ENCODE results near the gene PKNOX2.
A peak's percentile ranks its signal among the peaks of the same experiment; 100 is the strongest.

Gene PKNOX2

GRCh38 chr11:125164422-125165110 is at the start of gene PKNOX2:
PKNOX2 (plus strand) TSS chr11:125164751; CDS start chr11:125351306, 186,555 bp downstream.
- DNase-seq (ENCODE audit: low read depth), result peak; percentile 33

- DNase-seq (ENCODE audit: low read depth), result no peak
Observed at GRCh38 chr11:125117429-125117828, 47.1 kb upstream of the PKNOX2 start.

- DNase-seq (ENCODE audit: low read depth), result no peak
Observed at GRCh38 chr11:125123194-125123946, 41.2 kb upstream of the PKNOX2 start.

GRCh38 chr11:125123947-125124617 is 40.5 kb upstream of the PKNOX2 start:
- DNase-seq (ENCODE audit: low read depth), result peak; percentile 80

GRCh38 chr11:125124618-125124992 is 39.9 kb upstream of the PKNOX2 start:
- DNase-seq (ENCODE audit: low read depth), result no peak

- DNase-seq (ENCODE audit: low read depth), result peak; percentile 66
Observed at GRCh38 chr11:125128450-125128849, 36.1 kb upstream of the PKNOX2 start.

- DNase-seq (ENCODE audit: low read depth), result no peak
Observed at GRCh38 chr11:125129316-125129993, 35.1 kb upstream of the PKNOX2 start.

GRCh38 chr11:125132071-125132470 is 32.5 kb upstream of the PKNOX2 start:
- peak; percentile 7 for DNase-seq (ENCODE audit: low read depth)

- DNase-seq (ENCODE audit: low read depth), result no peak
Observed at GRCh38 chr11:125132596-125132995, 32.0 kb upstream of the PKNOX2 start.

- DNase-seq (ENCODE audit: low read depth), result no peak
Observed at GRCh38 chr11:125136001-125136400, 28.6 kb upstream of the PKNOX2 start.

GRCh38 chr11:125138966-125139365 is 25.6 kb upstream of the PKNOX2 start:
- DNase-seq (ENCODE audit: low read depth), result no peak

GRCh38 chr11:125139778-125140177 is 24.8 kb upstream of the PKNOX2 start:
- DNase-seq (ENCODE audit: low read depth), result no peak

- no peak for DNase-seq (ENCODE audit: low read depth)
Observed at GRCh38 chr11:125140233-125140632, 24.3 kb upstream of the PKNOX2 start.

GRCh38 chr11:125141178-125141577 is 23.4 kb upstream of the PKNOX2 start:
- no peak for DNase-seq (ENCODE audit: low read depth)

GRCh38 chr11:125141686-125142535 is 22.6 kb upstream of the PKNOX2 start:
- peak; percentile 11 for DNase-seq (ENCODE audit: low read depth)

GRCh38 chr11:125146232-125146631 is 18.3 kb upstream of the PKNOX2 start:
- DNase-seq (ENCODE audit: low read depth), result no peak

- no peak for DNase-seq (ENCODE audit: low read depth)
Observed at GRCh38 chr11:125147280-125147679, 17.3 kb upstream of the PKNOX2 start.

- DNase-seq (ENCODE audit: low read depth), result no peak
Observed at GRCh38 chr11:125148011-125148410, 16.5 kb upstream of the PKNOX2 start.

- no peak for DNase-seq (ENCODE audit: low read depth)
Observed at GRCh38 chr11:125148743-125149142, 15.8 kb upstream of the PKNOX2 start.

- DNase-seq (ENCODE audit: low read depth), result no peak
Observed at GRCh38 chr11:125153837-125154236, 10.7 kb upstream of the PKNOX2 start.

GRCh38 chr11:125154378-125155099 is 10.0 kb upstream of the PKNOX2 start:
- no peak for DNase-seq (ENCODE audit: low read depth)
